Astrocyte of the cerebellum (primary cell): ENCODE data around the gene FBH1.
"Not testable (repeated sequence)": the region's sequence is repeated elsewhere in the genome, so short reads cannot be mapped to it uniquely, and the experiment has no call there.

Experiments used
- DNase-seq: peaks from one replicate; pipeline ENCODE4 v3.0.0-alpha.2; 2011; ENCODE audit warnings: low read depth
- H3K4me3 ChIP-seq: 2 replicates; pipeline ENCODE4 v1.5.1; 2011; ENCODE audit warnings: mild to moderate bottlenecking, low read depth, low read length, moderate library complexity
- in situ Hi-C: cut with HindIII; loops from 2 replicates; pipeline ENCODE4 v1.10.0; 2017; ENCODE audit warnings: low sequenced_read_pairs
- TF ChIP-seq, protein P1 (sequence below): IDR thresholded peaks from 2 replicates; pipeline ENCODE4 v1.5.1; 2012; ENCODE audit warnings: low read length, low read depth, moderate library complexity, mild to moderate bottlenecking; ENCODE audit errors: missing control alignments

FBH1 gene

GRCh38 chr10:5869156-5869555 is 20.9 kb upstream of the FBH1 start:
- H3K4me3 ChIP-seq: no peak overlapping the region
- TF ChIP-seq, protein P1, sequence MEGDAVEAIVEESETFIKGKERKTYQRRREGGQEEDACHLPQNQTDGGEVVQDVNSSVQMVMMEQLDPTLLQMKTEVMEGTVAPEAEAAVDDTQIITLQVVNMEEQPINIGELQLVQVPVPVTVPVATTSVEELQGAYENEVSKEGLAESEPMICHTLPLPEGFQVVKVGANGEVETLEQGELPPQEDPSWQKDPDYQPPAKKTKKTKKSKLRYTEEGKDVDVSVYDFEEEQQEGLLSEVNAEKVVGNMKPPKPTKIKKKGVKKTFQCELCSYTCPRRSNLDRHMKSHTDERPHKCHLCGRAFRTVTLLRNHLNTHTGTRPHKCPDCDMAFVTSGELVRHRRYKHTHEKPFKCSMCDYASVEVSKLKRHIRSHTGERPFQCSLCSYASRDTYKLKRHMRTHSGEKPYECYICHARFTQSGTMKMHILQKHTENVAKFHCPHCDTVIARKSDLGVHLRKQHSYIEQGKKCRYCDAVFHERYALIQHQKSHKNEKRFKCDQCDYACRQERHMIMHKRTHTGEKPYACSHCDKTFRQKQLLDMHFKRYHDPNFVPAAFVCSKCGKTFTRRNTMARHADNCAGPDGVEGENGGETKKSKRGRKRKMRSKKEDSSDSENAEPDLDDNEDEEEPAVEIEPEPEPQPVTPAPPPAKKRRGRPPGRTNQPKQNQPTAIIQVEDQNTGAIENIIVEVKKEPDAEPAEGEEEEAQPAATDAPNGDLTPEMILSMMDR: no peak
- in situ Hi-C loops: no loop called here
- DNase-seq: no peak

DNA sequence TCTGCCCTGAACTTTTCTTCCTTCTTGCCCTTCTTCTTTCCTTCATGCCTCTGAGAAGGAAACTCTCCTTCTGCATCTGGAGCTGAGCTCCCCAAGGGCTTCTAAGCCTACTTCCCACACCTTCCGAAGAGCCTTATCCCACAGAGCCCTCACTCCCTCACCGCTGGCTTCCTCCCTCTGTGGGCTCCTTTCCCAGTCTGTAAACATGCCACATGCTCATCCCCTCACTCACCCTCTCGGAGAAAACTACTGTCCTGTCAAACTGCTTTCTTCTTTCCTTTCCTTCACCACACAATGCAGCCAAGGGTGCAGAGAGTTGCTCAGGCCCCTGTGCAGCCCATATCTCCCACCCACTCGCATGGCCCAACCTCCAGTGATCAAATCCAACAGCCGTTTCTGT is 18.4 kb upstream of the FBH1 start:
- TF ChIP-seq, protein P1: no peak
- in situ Hi-C loops: no loop called here
- no peak overlapping the region for H3K4me3 ChIP-seq
- no peak for DNase-seq

DNA sequence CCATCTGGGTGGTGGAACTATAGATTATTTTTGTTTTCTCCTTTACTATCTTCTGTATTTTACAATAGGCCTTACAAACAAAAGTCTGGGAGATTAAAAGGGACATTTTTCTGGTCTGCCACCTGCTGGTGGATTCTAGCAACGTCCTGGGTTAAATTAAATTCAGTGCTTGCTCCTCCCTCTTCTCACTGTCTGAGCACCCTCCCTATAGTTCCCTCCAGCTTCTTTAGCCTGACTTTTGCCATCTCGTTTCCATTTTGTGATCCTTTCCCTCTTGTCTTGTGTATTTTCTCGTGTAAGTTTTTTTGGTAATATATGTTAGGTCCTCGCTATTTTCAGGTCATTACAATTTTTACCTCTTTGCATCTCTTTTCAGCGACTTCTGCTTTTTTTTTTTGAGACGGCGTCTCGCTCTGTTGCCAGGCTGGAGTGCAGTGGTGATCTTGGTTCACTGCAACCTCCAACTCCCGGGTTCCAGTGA is 16.5 kb upstream of the FBH1 start:
- TF ChIP-seq, protein P1: peak; percentile 69
- peak; percentile 71 for DNase-seq
- H3K4me3 ChIP-seq: no peak overlapping the region
- in situ Hi-C loops: no loop called here

- in situ Hi-C loops: loop anchor here (5.0 kb wide), 1 partner anchor 64 kb away; the partner anchor contains the start of gene GDI2
- no peak overlapping the region for H3K4me3 ChIP-seq
- DNase-seq: peak; percentile 71
- TF ChIP-seq, protein P1: no peak
These were observed 13.8 kb upstream of the FBH1 start for GRCh38 chr10:5876181-5876768.

DNA sequence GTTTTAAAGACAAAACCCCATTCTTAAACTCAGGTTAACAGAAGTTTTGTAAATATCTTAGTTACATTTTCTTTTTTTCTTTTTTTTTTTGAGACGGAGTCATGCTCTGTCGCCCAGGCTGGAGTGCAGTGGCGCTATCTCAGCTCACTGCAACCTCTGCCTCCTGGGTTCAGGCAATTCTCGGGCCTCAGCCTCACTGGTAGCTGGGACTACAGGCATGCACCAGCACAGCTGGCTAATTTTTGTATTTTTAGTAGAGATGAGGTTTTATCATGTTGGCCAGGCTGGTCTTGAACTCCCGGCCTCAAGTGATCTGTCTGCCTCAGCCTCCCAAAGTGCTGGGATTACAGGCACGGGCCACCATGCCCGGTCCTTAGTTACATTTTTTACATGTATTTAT is 13.0 kb upstream of the FBH1 start:
- in situ Hi-C loops: loop anchor here (5.0 kb wide), 1 partner anchor 65 kb away; the partner anchor contains the start of gene GDI2
- DNase-seq, H3K4me3 ChIP-seq: not testable (repeated sequence)

DNA sequence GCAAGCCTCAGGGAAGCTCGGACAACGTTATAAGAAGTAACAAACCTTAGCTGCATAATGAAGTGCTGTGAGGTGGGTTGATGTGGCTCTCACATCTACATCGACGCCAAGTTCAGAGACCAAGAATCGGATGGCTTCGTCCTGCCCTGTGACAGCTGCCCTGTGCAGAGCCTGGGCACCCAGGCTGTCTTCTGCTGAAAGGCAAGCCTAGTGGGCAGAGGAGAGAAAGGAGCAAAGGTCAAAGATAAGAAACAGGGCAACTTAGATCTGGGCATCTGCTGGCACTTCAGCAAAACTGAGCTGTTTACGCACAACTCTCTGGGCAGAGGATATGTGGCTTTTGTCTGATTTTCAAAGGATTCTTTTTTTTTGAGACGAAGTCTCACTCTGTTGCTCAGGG is 7.1 kb upstream of the FBH1 start:
- TF ChIP-seq, protein P1: no peak
- no peak overlapping the region for H3K4me3 ChIP-seq
- DNase-seq: no peak
- in situ Hi-C loops: no loop called here

GRCh38 chr10:5885619-5886018 is 4.4 kb upstream of the FBH1 start:
- H3K4me3 ChIP-seq: no peak overlapping the region
- no peak for DNase-seq
- in situ Hi-C loops: no loop called here
- TF ChIP-seq, protein P1: no peak
